Measurements from ENCODE around the gene SMCO4. TPM values are rescaled to one million over a fixed set of nuclear protein-coding genes. Genes with fewer than 3 reads are reported as not detected.

SMCO4 gene
- total and polyA plus RNA-seq, 2 donors (not counting 1 experiment from before 2014, with no cell fraction given) = 3.6 to 5.1 TPM

GRCh38 chr11:93537767-93538261 is 5.4 kb downstream of the SMCO4 start:
- Histone ChIP-seq H3K4me2 (replicated peaks; ENCODE audit: low read depth, low read length, poor library complexity, severe bottlenecking) (no peak overlapping the region), H3K4me1 (ENCODE audit: control insufficient read depth in 2 of 2, insufficient read depth in 2 of 2, low read length in 2 of 2) (peaks cover 4 to 6% of the 10 kb centered on the region in 2 donors), H2AFZ (ENCODE audit: insufficient read depth, low read depth, low read length, poor library complexity, severe bottlenecking) (no peak overlapping the region), H3K9ac (ENCODE audit: low read length) (no peak overlapping the region), H3K27ac (ENCODE audit: low read length in 2 of 2) (no peak overlapping the region), H3K9me3 (ENCODE audit: control extremely low read depth in 1 of 3, control insufficient read depth in 2 of 3, insufficient read depth in 1 of 3, low read length in 2 of 3) (no peaks in the 10 kb centered on the region), H3K4me3 (ENCODE audit: control extremely low read depth in 1 of 5, extremely low read depth in 1 of 5, insufficient read depth in 1 of 5, low read depth in 2 of 5, low read length in 4 of 5) (no peak overlapping the region), H3K36me3 (replicated peaks in 1 of 2; ENCODE audit: control extremely low read depth in 1 of 2, control insufficient read depth in 1 of 2, extremely low read depth in 1 of 2, insufficient read depth in 2 of 2, low read length in 1 of 2) (no peaks in the 10 kb centered on the region), H4K20me1 (ENCODE audit: control insufficient read depth, insufficient read depth, low read length, poor library complexity, severe bottlenecking) (no peaks in the 10 kb centered on the region), H3K27me3 (replicated peaks in 1 of 4; ENCODE audit: control extremely low read depth in 1 of 4, control insufficient read depth in 3 of 4, insufficient read depth in 4 of 4, low read length in 3 of 4) (no peaks in the 10 kb centered on the region), H3K79me2 (ENCODE audit: control insufficient read depth, insufficient read depth, low read length) (no peaks in the 10 kb centered on the region)
- CTCF ChIA-PET = interaction anchor here (1.2 kb wide), 1 partner anchor 9 kb away, joined by 4 read pairs; no protein-coding TSS in a partner anchor
- H3K9me3 Mint-ChIP-seq (ENCODE audit: insufficient read depth) = no peaks in the 10 kb centered on the region
- H3K4me3 Mint-ChIP-seq = no peak overlapping the region
- POLR2A ChIA-PET = no interaction called here
- no peak for TF ChIP-seq EZH2 (IDR thresholded peaks at IDR 0.05; ENCODE audit: borderline replicate concordance, insufficient read depth, low read depth, low read length, poor library complexity, severe bottlenecking)
- TF ChIP-seq, protein P1, sequence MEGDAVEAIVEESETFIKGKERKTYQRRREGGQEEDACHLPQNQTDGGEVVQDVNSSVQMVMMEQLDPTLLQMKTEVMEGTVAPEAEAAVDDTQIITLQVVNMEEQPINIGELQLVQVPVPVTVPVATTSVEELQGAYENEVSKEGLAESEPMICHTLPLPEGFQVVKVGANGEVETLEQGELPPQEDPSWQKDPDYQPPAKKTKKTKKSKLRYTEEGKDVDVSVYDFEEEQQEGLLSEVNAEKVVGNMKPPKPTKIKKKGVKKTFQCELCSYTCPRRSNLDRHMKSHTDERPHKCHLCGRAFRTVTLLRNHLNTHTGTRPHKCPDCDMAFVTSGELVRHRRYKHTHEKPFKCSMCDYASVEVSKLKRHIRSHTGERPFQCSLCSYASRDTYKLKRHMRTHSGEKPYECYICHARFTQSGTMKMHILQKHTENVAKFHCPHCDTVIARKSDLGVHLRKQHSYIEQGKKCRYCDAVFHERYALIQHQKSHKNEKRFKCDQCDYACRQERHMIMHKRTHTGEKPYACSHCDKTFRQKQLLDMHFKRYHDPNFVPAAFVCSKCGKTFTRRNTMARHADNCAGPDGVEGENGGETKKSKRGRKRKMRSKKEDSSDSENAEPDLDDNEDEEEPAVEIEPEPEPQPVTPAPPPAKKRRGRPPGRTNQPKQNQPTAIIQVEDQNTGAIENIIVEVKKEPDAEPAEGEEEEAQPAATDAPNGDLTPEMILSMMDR (IDR thresholded peaks at IDR 0.05) = no peak
- ATAC-seq (ENCODE audit: low read depth) = no peak
- H3K27me3 Mint-ChIP-seq = no peaks in the 10 kb centered on the region
- H3K4me1 Mint-ChIP-seq = peaks cover 15% of the 10 kb centered on the region
- H3K27ac Mint-ChIP-seq = no peak overlapping the region
- no peak for DNase-seq
- 68% methylated on average over 14 of the region's 14 CpGs for WGBS (ENCODE audit: insufficient coverage)
- intact Hi-C loops (cut with micrococcal nuclease) = no loop called here

- H3K79me2 ChIP-seq (ENCODE audit: control insufficient read depth, insufficient read depth, low read length) = no peaks in the 10 kb centered on the region
Measured at GRCh38 chr11:93537049-93537448, 6.1 kb downstream of the SMCO4 start.

More at GRCh38 chr11:93537049-93537448, 6.1 kb downstream of the SMCO4 start:
- Histone ChIP-seq H3K27ac (ENCODE audit: low read length in 2 of 2) (no peak overlapping the region), H4K20me1 (ENCODE audit: control insufficient read depth, insufficient read depth, low read length, poor library complexity, severe bottlenecking) (no peaks in the 10 kb centered on the region), H3K36me3 (replicated peaks in 1 of 2; ENCODE audit: control extremely low read depth in 1 of 2, control insufficient read depth in 1 of 2, extremely low read depth in 1 of 2, insufficient read depth in 2 of 2, low read length in 1 of 2) (no peaks in the 10 kb centered on the region), H3K27me3 (replicated peaks in 1 of 4; ENCODE audit: control extremely low read depth in 1 of 4, control insufficient read depth in 3 of 4, insufficient read depth in 4 of 4, low read length in 3 of 4) (no peaks in the 10 kb centered on the region), H3K4me1 (ENCODE audit: control insufficient read depth in 2 of 2, insufficient read depth in 2 of 2, low read length in 2 of 2) (peaks cover under 1 to 3% of the 10 kb centered on the region in 2 donors), H3K9ac (ENCODE audit: low read length) (no peak overlapping the region), H3K4me3 (ENCODE audit: control extremely low read depth in 1 of 5, extremely low read depth in 1 of 5, insufficient read depth in 1 of 5, low read depth in 2 of 5, low read length in 4 of 5) (no peak overlapping the region), H3K4me2 (replicated peaks; ENCODE audit: low read depth, low read length, poor library complexity, severe bottlenecking) (no peak overlapping the region), H2AFZ (ENCODE audit: insufficient read depth, low read depth, low read length, poor library complexity, severe bottlenecking) (no peak overlapping the region), H3K9me3 (ENCODE audit: control extremely low read depth in 1 of 3, control insufficient read depth in 2 of 3, insufficient read depth in 1 of 3, low read length in 2 of 3) (no peaks in the 10 kb centered on the region)
- intact Hi-C loops (cut with micrococcal nuclease) = no loop called here
- no peak for TF ChIP-seq EZH2 (IDR thresholded peaks at IDR 0.05; ENCODE audit: borderline replicate concordance, insufficient read depth, low read depth, low read length, poor library complexity, severe bottlenecking)
- TF ChIP-seq, protein P1 (IDR thresholded peaks at IDR 0.05) = no peak
- POLR2A ChIA-PET = no interaction called here
- WGBS (ENCODE audit: insufficient coverage) = 51% methylated on average over 5 of the region's 5 CpGs
- CTCF ChIA-PET = interaction anchor here (0.6 to 1.2 kb wide), 3 partner anchors 10 to 860 kb away, joined by 3 to 4 read pairs (median 3); no protein-coding TSS in a partner anchor
- ATAC-seq (ENCODE audit: low read depth) = no peak
- H3K27me3 Mint-ChIP-seq = no peaks in the 10 kb centered on the region
- H3K4me3 Mint-ChIP-seq = no peak overlapping the region
- no peaks in the 10 kb centered on the region for H3K9me3 Mint-ChIP-seq (ENCODE audit: insufficient read depth)
- no peak for DNase-seq
- peaks cover 10% of the 10 kb centered on the region for H3K4me1 Mint-ChIP-seq
- H3K27ac Mint-ChIP-seq = no peak overlapping the region
